SK-N-SH treated with all-trans-retinoic acid at 6 μM for 48 hours (cell line): ENCODE measurements around the gene GTF2H4.

Experiments
- ESRRG ChIP-seq: fragments of 250-450 bp; sonication (Bioruptor Pico); IDR thresholded peaks from 2 replicates; pipeline ENCODE4 v1.6.1; 2021; ENCODE audit warnings: mild to moderate bottlenecking
- GLIS3 ChIP-seq: fragments of 250-450 bp; sonication (Bioruptor Pico); IDR thresholded peaks from 2 replicates; pipeline ENCODE4 v1.5.0; 2020; ENCODE audit warnings: mild to moderate bottlenecking, moderate library complexity
- TOX ChIP-seq: fragments of 250-450 bp; sonication (Bioruptor Pico); IDR thresholded peaks from 2 replicates; pipeline ENCODE4 v1.8.0; 2021; ENCODE audit warnings: mild to moderate bottlenecking, moderate library complexity, borderline replicate concordance
- TF ChIP-seq, protein P1 (sequence below): fragments of 250-450 bp; sonication (Bioruptor Pico); IDR thresholded peaks from 2 replicates; pipeline ENCODE4 v1.8.0; 2020; ENCODE audit warnings: mild to moderate bottlenecking, moderate library complexity, borderline replicate concordance

DNA sequence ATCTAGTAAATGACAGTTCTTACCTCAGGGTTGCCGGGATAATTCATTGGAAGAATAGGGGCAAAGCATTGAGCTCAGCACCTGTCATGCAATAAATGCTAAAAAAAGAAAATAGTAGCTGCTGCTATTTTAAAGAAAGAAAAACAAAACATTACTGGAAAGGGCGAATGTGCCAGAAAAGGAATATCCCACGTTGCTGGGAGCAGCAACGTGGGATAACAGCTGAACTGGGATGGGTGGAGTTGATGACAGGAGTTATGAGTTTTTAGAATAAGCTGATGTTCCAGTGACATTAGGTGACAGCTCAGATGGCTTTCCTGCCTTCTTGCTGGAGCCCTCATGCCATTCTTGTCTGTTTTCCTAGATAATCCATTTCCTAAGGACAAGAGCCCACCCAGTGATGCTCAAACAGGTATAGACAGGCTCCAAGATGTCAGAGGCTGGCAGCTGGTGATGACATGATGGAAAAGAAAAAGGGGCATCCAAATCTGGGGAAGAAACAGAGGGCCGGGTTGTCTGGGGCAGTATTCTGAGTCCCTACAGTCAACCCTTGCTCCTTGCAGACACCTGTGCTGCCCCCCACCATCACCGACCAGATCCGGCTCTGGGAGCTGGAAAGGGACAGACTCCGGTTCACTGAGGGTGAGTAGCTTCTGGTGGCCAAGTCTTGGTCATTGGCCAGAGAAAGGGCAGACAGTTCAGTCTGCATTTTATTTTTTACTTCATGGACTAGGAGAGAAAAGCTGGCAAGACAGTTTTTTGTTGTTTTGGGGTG lies 4.9 kb downstream of the GTF2H4 start:
- TF ChIP-seq, protein P1, sequence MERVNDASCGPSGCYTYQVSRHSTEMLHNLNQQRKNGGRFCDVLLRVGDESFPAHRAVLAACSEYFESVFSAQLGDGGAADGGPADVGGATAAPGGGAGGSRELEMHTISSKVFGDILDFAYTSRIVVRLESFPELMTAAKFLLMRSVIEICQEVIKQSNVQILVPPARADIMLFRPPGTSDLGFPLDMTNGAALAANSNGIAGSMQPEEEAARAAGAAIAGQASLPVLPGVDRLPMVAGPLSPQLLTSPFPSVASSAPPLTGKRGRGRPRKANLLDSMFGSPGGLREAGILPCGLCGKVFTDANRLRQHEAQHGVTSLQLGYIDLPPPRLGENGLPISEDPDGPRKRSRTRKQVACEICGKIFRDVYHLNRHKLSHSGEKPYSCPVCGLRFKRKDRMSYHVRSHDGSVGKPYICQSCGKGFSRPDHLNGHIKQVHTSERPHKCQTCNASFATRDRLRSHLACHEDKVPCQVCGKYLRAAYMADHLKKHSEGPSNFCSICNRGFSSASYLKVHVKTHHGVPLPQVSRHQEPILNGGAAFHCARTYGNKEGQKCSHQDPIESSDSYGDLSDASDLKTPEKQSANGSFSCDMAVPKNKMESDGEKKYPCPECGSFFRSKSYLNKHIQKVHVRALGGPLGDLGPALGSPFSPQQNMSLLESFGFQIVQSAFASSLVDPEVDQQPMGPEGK: no peak
- TF ChIP-seq ESRRG (CRISPR knock-in tag) (no peak), GLIS3 (CRISPR knock-in tag) (no peak), TOX (CRISPR knock-in tag) (no peak)
